ENCODE results near the gene EXOSC1. TPM values are rescaled to one million over a fixed set of nuclear protein-coding genes. Genes with fewer than 3 reads are reported as not detected.
A peak's percentile ranks its signal among the peaks of the same experiment; 100 is the strongest.

EXOSC1 gene
- total and polyA plus RNA-seq, 2 of the 13 experiments (the other 11 are each of a cell fraction or from before 2014, with no cell fraction given), result 36.3 to 39.9 TPM

GRCh38 chr10:97407211-97407951, 38.4 kb downstream of the EXOSC1 start (continued):
- TF ChIP-seq GMEB2 (CRISPR knock-in tag; IDR thresholded peaks at IDR 0.05; ENCODE audit: low read depth), result no peak
- peak; percentile 60 for TF ChIP-seq ZNF792 (CRISPR knock-in tag; IDR thresholded peaks at IDR 0.05)
- TF ChIP-seq ZNF10 (CRISPR knock-in tag; IDR thresholded peaks at IDR 0.05; ENCODE audit: borderline replicate concordance, low read depth), result no peak
- no peak for TF ChIP-seq TERF1 (CRISPR knock-in tag; IDR thresholded peaks at IDR 0.05)
- TF ChIP-seq ZNF101 (CRISPR knock-in tag; IDR thresholded peaks at IDR 0.05; ENCODE audit: borderline replicate concordance, low read depth), result no peak
- no peak for TF ChIP-seq ZBTB46 (CRISPR knock-in tag; IDR thresholded peaks at IDR 0.05; ENCODE audit: borderline replicate concordance)
- TF ChIP-seq TBP (CRISPR knock-in tag; IDR thresholded peaks at IDR 0.05), result no peak
- peak; percentile 75; the same call in 1 of the 2 replicates for TF ChIP-seq MXD4 (CRISPR knock-in tag; IDR thresholded peaks at IDR 0.05)
- TF ChIP-seq XBP1 (CRISPR knock-in tag; IDR thresholded peaks at IDR 0.05), result no peak
- no peak for TF ChIP-seq FUBP1 (CRISPR knock-in tag; IDR thresholded peaks at IDR 0.05; ENCODE audit: borderline replicate concordance)
- no peak for TF ChIP-seq ZNF784 (CRISPR knock-in tag; IDR thresholded peaks at IDR 0.05; ENCODE audit: borderline replicate concordance)
- no peak for TF ChIP-seq BRD4 (CRISPR knock-in tag; IDR thresholded peaks at IDR 0.05)
- TF ChIP-seq NFYB (CRISPR knock-in tag; IDR thresholded peaks at IDR 0.05), result no peak
- TF ChIP-seq RBFOX2 (IDR thresholded peaks at IDR 0.05; ENCODE audit: low read depth, low read length), result no peak
- no peak for TF ChIP-seq MXD1 (CRISPR knock-in tag; IDR thresholded peaks at IDR 0.05)
- no peak for TF ChIP-seq ZNF619 (CRISPR knock-in tag; IDR thresholded peaks at IDR 0.05)
- no peak for TF ChIP-seq ZNF589 (CRISPR knock-in tag; conservative IDR thresholded peaks at IDR 0.05)
- no peak for TF ChIP-seq FIP1L1 (IDR thresholded peaks at IDR 0.05; ENCODE audit: borderline replicate concordance, insufficient read depth, low read depth, low read length)
- no peak for TF ChIP-seq ZNF549 (CRISPR knock-in tag; IDR thresholded peaks at IDR 0.05)
- TF ChIP-seq SNRNP70 (IDR thresholded peaks at IDR 0.05; ENCODE audit: low read depth, low read length), result no peak
- no peak; the same call in 1 of the 2 replicates for TF ChIP-seq TAF1 (CRISPR knock-in tag; IDR thresholded peaks at IDR 0.05)
- TF ChIP-seq ZNF670 (CRISPR knock-in tag; IDR thresholded peaks at IDR 0.05; ENCODE audit: borderline replicate concordance), result no peak
- TF ChIP-seq KLF6 (CRISPR knock-in tag; IDR thresholded peaks at IDR 0.05), result no peak

Measured in HepG2 (cell line).